HAP-1 (cell line): ENCODE data around the gene KLHL33.
A peak's percentile ranks its signal among the peaks of the same experiment; 100 is the strongest.

Experiments used
- DNase-seq, 2 experiments: peaks; one replicate each; pipeline ENCODE4 v3.0.0-alpha.2; 2016 to 2020; ENCODE audit warnings: low spot score in 2 of 2
- H3K27me3 ChIP-seq: fragments of 250-450 bp; sonication (Bioruptor Pico); 2 replicates; pipeline ENCODE4 v1.5.1; 2020; ENCODE audit warnings: low read depth, mild to moderate bottlenecking, moderate library complexity
- H3K36me3 ChIP-seq: fragments of 250-450 bp; sonication (Bioruptor Pico); replicated peaks from 2 replicates; pipeline ENCODE4 v1.5.1; 2020; ENCODE audit warnings: mild to moderate bottlenecking
- H3K4me1 ChIP-seq: fragments of 250-450 bp; sonication (Bioruptor Pico); 2 replicates; pipeline ENCODE4 v1.5.1; 2020; ENCODE audit warnings: mild to moderate bottlenecking
- H3K4me3 ChIP-seq: fragments of 250-450 bp; sonication (Bioruptor Pico); 2 replicates; pipeline ENCODE4 v1.5.1; 2020; ENCODE audit warnings: mild to moderate bottlenecking, moderate library complexity
- H3K9me3 ChIP-seq: fragments of 250-450 bp; sonication (Bioruptor Pico); 2 replicates; pipeline ENCODE4 v1.5.1; 2020; ENCODE audit warnings: mild to moderate bottlenecking, moderate library complexity
- in situ Hi-C: fragments of 300-500 bp; cut with MboI; formaldehyde crosslinking; loops from 3 replicates; pipeline ENCODE4 v1.14.3; 2020; ENCODE audit warnings: low sequenced_read_pairs, inconsistent platforms, mixed read lengths

The KLHL33 gene

DNA sequence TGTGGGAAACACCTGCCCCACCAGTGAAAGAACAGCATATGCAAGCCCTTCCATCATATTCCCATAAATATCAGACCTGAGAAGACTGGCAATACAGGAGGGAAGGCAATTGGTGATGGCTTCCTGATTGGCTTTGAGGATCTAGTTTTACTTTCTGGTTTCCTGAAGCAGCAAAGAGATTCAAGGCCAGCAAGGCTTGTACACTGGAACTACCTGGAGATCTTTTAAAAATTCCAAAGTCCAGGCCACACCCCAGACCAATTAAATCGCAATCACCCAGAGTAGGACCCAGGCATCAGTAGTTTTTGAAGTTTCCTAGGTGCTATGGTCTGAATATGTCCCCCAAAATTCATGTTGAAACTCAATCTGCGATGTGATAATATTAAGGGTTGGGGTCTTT, 19.7 kb downstream of the KLHL33 start:
- H3K27me3 ChIP-seq, result no peaks in the 10 kb centered on the region
- no peak for DNase-seq
- no peaks in the 10 kb centered on the region for H3K9me3 ChIP-seq
- no peaks in the 10 kb centered on the region for H3K36me3 ChIP-seq
- H3K4me1 ChIP-seq, result peaks cover 21% of the 10 kb centered on the region
- H3K4me3 ChIP-seq, result no peak overlapping the region
- in situ Hi-C loops, result loop anchor here (5.0 kb wide), 1 partner anchor 36 kb away; the partner anchor contains the start of gene OSGEP

DNA sequence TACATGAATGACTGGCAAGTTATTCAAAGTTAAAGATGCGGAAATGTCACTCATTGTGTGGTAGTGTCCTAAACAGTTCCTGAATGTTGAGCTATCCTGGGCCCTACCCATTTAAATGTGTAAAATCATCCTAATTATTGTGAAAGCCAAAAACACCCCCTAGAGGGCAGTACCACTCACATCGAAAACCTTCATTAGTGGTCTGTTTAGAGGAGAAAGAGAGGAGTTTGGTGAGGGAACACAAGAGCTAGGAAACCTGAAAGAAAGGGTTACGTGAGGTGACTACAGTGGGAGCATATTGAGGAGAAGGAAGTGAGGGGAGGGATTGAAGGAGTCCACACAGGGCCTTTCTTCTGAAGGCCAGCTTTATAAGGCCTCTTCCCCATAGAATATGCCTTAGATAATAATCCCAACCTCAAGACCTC, 20.2 kb downstream of the KLHL33 start:
- peak; percentile 59 to 70 for DNase-seq
- H3K9me3 ChIP-seq, result no peaks in the 10 kb centered on the region
- no peaks in the 10 kb centered on the region for H3K27me3 ChIP-seq
- H3K4me1 ChIP-seq, result peaks cover 17% of the 10 kb centered on the region
- in situ Hi-C loops, result loop anchor here (5.0 kb wide), 1 partner anchor 37 kb away; the partner anchor contains the start of gene OSGEP
- H3K36me3 ChIP-seq, result no peaks in the 10 kb centered on the region
- no peak overlapping the region for H3K4me3 ChIP-seq

DNA sequence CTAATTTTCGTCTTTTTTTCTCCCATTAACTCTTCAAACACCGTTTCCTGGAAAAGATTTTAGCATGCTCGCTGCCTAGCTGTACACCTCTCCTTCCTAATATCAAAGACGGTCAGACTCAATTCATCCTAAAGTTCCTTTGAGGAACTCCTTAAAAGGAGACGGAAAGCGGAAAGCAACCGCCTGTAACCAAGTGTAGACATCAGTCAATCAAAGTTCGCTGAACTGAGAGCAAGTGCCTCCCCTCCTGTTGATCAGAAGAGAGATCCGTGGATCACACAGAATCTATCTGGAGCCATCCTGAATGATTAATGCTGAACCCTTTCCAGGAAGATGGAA, 22.3 kb downstream of the KLHL33 start:
- Histone ChIP-seq H3K4me3 (peak overlapping the region; percentile 90), H3K27me3 (no peaks in the 10 kb centered on the region), H3K4me1 (peaks cover 17% of the 10 kb centered on the region), H3K9me3 (no peaks in the 10 kb centered on the region), H3K36me3 (no peaks in the 10 kb centered on the region)
- peak in 1 of 2 experiments; percentile 11 for DNase-seq
- in situ Hi-C loops, result no loop called here

DNA sequence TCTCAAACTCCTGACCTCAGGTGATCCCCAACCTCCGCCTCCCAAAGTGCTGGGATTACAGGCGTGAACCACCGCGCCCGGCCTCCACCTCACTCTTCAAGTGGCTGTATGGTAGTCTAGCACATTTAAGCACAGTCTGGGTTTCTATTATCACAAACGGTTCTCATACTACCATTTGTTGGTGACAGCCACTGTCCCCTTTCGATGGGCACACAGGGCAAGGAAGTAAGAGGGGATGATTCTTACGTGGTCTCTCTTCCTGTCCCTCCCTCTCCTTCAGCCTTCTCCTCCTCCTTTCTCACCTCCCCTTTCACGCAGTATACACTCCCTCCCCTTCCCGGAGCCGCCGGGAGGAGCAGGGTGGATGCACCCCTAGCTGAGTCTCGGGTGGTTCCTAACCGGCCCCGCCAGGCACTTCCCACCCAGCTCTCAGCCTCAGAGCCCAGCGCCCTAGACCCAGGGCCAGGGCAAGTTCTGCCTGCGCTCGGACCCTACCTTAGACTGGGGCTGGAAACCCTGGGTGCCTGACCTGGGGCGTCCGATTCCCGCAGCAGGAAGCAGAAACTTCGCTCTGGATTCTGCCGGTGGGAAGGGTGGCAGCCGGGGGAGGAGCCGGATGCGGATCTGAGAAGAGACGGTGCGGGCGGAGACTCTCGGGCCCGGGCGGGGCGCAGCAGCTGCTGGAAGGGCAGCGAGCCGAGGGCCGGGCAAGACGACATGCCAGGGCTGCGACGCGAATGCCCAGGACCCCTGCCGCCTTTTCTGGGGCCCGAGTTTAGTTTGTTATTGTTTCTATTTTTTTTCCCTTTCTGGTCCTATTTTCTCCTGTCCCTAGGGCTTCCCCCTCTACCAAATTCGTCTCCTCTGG, 22.9 kb downstream of the KLHL33 start, which contains the start of gene TEP1:
Gene TEP1 (minus strand): TSS at position 626 of the 868 bp plus-strand sequence. CDS start 5,062 bp downstream, outside the sequence.
- Histone ChIP-seq H3K9me3 (no peaks in the 10 kb centered on the region), H3K36me3 (no peaks in the 10 kb centered on the region; the same call in 1 of the 2 replicates), H3K4me1 (peaks cover 17% of the 10 kb centered on the region), H3K4me3 (peak within 1 kb of the TSS; percentile 90), H3K27me3 (no peaks in the 10 kb centered on the region)
- in situ Hi-C loops, result no loop called here
- peak; percentile 84 to 91 for DNase-seq

DNA sequence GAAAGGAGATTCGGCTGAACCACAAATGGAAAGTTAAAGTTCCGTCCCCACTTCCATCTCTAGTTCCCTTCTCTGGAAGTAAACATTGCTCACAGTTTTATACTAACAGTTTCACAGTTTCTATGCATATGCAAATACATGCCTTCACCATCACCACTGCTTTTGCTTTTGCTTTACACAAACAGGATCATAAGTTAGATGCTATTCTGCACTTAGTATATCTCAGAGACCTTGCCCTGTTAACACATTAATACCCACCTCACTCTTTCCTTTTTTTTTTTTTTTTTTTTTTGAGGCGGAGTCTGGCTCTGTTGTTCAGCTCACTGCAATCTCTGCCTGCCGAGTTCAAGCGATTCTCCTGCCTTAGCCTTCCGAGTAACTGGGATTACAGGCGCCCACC, 23.6 kb downstream of the KLHL33 start:
- DNase-seq, result no peak
- Histone ChIP-seq H3K4me3 (peak overlapping the region; percentile 90), H3K36me3 (peaks cover 5% of the 10 kb centered on the region; the same call in 1 of the 2 replicates), H3K27me3 (no peaks in the 10 kb centered on the region), H3K9me3 (no peaks in the 10 kb centered on the region), H3K4me1 (peaks cover 17% of the 10 kb centered on the region)
- in situ Hi-C loops, result no loop called here

DNA sequence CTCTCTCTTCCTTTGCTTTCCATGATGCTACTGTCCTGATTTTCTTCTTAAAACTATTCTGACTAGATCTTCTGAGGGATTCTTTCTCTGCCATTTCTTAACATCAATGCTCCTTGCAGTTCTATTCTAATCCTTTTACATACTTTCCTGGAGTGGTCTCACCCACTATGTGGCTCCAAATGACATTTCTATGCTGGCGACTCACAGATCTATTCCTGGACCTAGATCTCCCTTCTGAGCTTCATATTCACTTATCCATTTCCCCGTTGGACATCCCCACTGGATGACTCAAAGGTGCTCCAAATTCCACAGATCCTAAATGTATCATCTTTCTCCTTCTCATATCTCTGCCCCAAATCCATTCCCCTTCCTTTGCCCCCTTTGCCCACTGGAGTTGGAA, 26.7 kb downstream of the KLHL33 start:
- Histone ChIP-seq H3K4me3 (no peak overlapping the region), H3K36me3 (peaks cover 9% of the 10 kb centered on the region; the same call in 1 of the 2 replicates), H3K9me3 (no peaks in the 10 kb centered on the region), H3K27me3 (no peaks in the 10 kb centered on the region), H3K4me1 (peaks cover 14% of the 10 kb centered on the region)
- DNase-seq, result no peak
- in situ Hi-C loops, result no loop called here

DNA sequence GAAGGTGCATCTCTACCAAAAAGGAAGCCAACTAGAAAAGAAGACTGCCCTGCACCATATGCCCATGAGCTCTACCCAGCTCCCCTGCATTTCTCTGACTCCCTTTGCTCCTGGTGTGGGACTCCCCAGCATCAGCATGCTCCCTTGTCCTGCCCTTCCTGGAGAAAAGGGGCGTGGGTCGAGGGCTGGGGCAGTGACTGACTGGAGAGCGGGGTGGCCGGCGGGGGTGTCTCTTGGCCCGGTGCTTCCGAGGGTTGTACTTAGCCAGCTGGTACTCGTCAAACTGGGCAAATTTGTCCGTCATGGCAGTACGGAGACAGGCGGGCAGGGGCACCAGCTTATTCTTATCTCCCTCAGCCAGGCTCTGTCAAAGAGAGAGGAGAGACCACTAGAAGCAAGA, 32.4 kb downstream of the KLHL33 start:
- in situ Hi-C loops, result no loop called here
- DNase-seq, result no peak
- no peaks in the 10 kb centered on the region for H3K27me3 ChIP-seq
- H3K4me1 ChIP-seq, result no peaks in the 10 kb centered on the region
- no peaks in the 10 kb centered on the region for H3K9me3 ChIP-seq
- peaks cover 9% of the 10 kb centered on the region; the same call in 1 of the 2 replicates for H3K36me3 ChIP-seq
- H3K4me3 ChIP-seq, result no peak overlapping the region

DNA sequence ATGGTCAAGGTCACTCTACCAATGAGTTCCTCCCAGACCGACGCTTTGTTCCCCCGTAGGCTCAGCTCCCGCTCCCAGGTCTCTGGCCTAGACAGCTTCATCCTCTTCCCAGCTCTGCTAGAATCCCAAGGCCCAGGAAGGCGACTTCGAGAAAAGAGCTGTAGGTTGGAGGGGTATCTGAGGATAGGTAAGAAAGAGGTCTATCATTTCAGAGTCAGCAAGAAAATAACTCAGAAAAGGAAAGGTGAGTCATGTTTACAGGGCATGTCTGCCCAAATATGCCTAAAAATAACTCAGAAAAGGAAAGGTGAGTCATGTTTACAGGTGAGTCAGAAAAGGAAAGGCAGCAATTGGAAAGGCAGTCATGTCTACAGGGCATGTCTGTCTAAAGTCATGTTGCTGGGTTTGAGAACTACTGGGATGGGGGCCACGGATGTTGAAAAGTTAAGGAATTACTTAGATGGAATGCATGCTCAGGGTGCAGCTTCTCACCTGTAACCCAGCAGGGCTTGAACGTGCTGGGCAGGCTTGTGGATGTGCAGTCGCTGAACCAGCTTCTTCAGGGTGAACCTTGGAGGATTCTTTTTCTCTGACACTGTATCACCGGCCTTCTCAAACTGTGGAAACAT, 34.9 kb downstream of the KLHL33 start:
- in situ Hi-C loops, result no loop called here
- peaks cover 3% of the 10 kb centered on the region; the same call in 1 of the 2 replicates for H3K36me3 ChIP-seq
- DNase-seq, result no peak
- H3K4me3 ChIP-seq, result no peak overlapping the region
- H3K4me1 ChIP-seq, result no peaks in the 10 kb centered on the region
- no peaks in the 10 kb centered on the region for H3K9me3 ChIP-seq
- no peaks in the 10 kb centered on the region for H3K27me3 ChIP-seq

DNA sequence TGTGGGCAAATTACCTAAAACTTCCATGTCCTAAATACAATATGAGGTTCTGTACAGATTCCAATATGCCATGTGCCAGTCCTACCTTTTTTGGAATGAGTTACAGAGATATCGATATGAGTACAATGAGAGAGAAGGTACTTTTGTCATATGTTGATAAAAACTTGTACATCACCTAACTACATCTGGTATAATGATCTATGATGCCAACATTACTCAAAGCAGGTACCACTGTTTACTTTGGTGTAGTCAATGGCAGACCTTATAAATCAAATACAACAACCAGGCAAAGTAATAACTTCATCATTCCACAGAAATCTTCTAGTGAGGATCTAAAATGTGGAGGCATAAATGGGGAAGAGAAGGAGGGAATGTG, 35.4 kb downstream of the KLHL33 start:
- no peak for DNase-seq
- H3K9me3 ChIP-seq, result no peaks in the 10 kb centered on the region
- H3K4me1 ChIP-seq, result no peaks in the 10 kb centered on the region
- H3K27me3 ChIP-seq, result no peaks in the 10 kb centered on the region
- in situ Hi-C loops, result no loop called here
- peaks cover 6% of the 10 kb centered on the region for H3K36me3 ChIP-seq
- no peak overlapping the region for H3K4me3 ChIP-seq

DNA sequence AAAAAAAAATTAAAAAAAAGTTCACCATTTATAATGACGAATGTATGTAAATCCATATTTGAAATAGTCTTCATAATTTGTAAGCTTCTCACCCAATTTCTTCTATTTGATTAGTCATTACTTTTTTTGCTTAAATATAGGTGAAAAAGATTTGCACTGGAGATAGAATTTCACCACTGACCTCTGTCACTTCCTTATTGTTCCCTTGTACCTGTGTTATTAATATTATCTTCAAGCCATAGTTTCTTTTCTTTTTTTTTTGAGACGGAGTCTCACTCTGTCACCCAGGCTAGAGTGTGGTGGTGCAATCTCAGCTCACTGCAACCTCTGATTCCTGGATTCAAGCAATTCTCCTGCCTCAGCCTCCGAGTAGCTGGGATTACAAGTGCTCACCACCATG, 38.5 kb downstream of the KLHL33 start:
- Histone ChIP-seq H3K4me3 (no peak overlapping the region), H3K4me1 (0 out of 2 replicates have a peak, but pooled peaks cover 6% of the 10 kb centered on the region), H3K36me3 (peaks cover 13% of the 10 kb centered on the region), H3K27me3 (no peaks in the 10 kb centered on the region), H3K9me3 (no peaks in the 10 kb centered on the region)
- DNase-seq, result no peak
- in situ Hi-C loops, result no loop called here

DNA sequence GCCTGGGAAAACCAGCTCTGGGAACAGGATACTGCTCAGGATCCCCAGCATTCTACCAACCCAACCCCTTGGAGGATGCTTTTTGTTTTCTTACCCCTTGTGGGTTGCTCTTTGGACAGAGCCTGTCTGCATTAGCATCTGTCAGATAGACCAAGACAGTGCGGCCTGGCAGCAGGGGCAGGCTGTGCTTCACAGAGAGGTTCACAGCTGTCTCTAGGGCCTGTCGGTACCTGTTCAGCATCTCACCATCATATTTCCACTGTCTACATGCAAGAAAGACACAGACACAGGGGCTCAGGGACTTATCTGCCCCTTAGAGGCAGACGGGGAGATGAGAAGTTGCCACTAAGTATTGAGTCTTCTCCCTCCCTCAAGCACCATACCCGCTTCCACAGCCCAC, 44.5 kb downstream of the KLHL33 start:
- in situ Hi-C loops, result no loop called here
- peaks cover 12% of the 10 kb centered on the region for H3K36me3 ChIP-seq

DNA sequence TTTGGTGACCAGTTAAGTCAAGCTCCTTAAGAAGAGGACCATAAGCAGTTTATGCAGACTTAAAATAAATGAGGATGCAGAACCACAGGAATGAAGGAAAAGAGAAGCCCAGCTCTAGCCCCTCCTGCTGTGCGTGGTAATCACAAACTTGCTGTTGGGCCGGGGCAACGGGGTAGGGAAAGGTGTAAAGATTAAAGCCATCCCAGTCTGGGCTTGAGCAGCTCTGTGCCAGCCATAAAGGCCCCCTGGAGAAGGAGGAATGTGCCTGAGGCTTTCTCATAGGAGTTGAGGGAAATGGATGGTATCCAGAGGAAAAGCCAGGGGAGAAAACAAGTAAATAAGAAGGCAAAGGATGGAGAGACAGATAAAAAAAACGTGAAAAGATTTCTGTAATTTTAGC, 47.8 kb downstream of the KLHL33 start:
- H3K4me1 ChIP-seq, result no peaks in the 10 kb centered on the region
- H3K9me3 ChIP-seq, result no peaks in the 10 kb centered on the region
- in situ Hi-C loops, result no loop called here
- H3K27me3 ChIP-seq, result no peaks in the 10 kb centered on the region
- DNase-seq, result no peak
- H3K4me3 ChIP-seq, result no peak overlapping the region
- no peaks in the 10 kb centered on the region; the same call in 1 of the 2 replicates for H3K36me3 ChIP-seq

More for the DNA sequence above, 44.5 kb downstream of the KLHL33 start:
- Histone ChIP-seq H3K4me1 (0 out of 2 replicates have a peak, but pooled peaks cover 6% of the 10 kb centered on the region), H3K9me3 (no peaks in the 10 kb centered on the region), H3K27me3 (no peaks in the 10 kb centered on the region), H3K4me3 (no peak overlapping the region)
- DNase-seq, result no peak

DNA sequence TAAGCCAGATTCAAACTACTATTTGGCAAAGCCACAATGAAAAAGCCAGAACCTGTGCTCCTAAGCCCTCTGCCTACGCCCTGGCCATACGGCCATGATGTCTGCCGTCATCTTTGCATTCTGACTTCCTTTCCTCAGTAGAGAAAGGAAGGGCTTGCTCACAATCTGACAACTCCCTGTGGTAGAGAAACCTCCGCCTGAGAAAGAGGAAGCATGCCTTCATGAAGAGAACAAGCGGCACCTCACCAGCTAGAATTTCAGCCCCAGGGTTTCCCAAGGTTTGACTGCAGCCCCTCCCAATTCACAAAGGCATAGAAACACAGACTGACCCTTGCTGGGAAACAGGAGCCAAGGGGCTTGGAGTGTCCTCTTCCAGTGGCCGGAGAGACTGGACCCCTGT, 48.4 kb downstream of the KLHL33 start:
- no peaks in the 10 kb centered on the region for H3K4me1 ChIP-seq
- H3K36me3 ChIP-seq, result no peaks in the 10 kb centered on the region; the same call in 1 of the 2 replicates
- no peaks in the 10 kb centered on the region for H3K27me3 ChIP-seq
- no peak overlapping the region for H3K4me3 ChIP-seq
- H3K9me3 ChIP-seq, result no peaks in the 10 kb centered on the region
- DNase-seq, result no peak
- in situ Hi-C loops, result no loop called here

DNA sequence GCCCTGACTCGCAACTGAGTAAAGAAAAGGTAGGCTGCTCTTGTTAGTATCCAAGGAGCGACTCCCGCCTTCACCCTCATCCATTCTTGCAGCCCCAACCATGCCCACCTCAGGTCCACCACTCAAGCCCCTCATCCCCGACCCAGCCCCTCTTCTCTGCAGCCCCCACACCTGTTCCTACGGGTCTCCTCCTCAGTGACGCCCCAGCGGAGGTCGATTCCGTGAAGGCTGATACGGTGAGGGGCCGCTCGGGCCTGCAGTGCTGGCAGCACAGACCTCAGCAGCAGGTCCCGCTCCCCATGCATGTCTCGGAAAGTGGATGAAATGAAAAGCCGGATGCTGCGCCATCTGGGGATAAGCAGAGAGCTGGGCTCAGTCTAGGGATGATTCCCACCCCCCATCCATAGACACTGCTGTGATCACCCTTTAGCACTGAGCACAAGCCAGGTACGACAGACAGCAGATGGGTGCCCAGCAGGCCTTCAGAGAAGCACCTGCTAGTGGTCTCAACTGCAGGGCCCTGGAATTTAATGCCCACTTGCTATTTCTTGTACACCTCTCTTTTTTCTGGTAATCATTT, 49.6 kb downstream of the KLHL33 start:
- Histone ChIP-seq H3K4me3 (no peak overlapping the region), H3K27me3 (no peaks in the 10 kb centered on the region), H3K4me1 (no peaks in the 10 kb centered on the region), H3K36me3 (peaks cover 4% of the 10 kb centered on the region; the same call in 1 of the 2 replicates), H3K9me3 (no peaks in the 10 kb centered on the region)
- in situ Hi-C loops, result no loop called here
- DNase-seq, result no peak
